ENCODE data around the gene EVI5.
"Not testable (repeated sequence)": the region's sequence is repeated elsewhere in the genome, so short reads cannot be mapped to it uniquely, and the experiment has no call there.

The EVI5 gene

DNA sequence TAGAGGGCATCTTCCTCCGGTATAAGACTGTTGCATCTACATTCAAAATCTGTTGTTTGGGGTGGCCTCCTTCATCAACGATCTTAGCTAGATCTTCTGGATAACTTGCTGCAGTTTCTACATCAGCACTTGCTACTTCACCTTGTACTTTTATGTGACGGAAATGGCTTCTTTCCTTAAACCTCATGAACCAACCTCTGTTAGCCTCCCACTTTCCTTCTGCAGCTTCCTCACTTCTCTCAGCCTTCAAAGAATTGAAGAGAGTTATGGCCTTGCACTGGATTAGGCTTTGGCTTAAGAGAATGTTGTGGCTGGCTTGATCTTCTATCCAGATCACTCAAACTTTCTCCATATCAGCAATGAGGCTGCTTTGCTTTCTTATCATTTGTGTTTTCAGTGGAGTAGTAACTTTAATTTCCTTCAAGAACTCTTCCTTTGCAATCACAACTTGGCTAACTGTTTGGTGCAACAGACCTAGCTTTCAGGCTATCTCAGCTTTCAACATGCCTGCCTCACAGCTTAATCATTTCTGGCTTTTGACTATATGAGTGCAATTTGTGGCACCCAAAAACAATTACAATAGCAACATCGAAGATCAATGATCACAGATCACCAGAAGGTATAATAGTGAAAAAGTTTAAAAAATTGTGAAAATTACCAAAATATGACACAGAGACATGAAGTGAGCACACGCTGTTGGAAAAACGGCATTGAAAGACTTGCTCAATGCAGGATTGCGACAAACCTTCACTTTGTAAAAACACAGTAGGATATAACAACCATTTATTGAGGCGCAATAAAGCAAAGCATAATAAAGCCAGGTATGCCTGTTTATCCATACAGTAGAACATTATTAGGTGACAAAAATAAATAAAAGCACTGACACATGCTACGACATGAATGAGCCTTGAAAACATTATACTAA, 241.5 kb downstream of the EVI5 start:
- Histone ChIP-seq H3K9me3 (ENCODE audit: insufficient read depth, low read length) (no peaks in the 10 kb centered on the region), H3K36me3 (ENCODE audit: insufficient read depth, insufficient read length, low read length) (no peaks in the 10 kb centered on the region), H3K4me3 (ENCODE audit: insufficient read length, low read depth) (no peak overlapping the region), H3K9ac (ENCODE audit: insufficient read length, low read depth) (no peak overlapping the region), H3K4me1 (ENCODE audit: insufficient read depth, insufficient read length) (no peaks in the 10 kb centered on the region), H3K27me3 (ENCODE audit: insufficient read depth, insufficient read length) (no peaks in the 10 kb centered on the region)
- DNase-seq (ENCODE audit: low read depth, low spot score) = no peak
- no peak for TF ChIP-seq YY1 (IDR thresholded peaks at IDR 0.05; ENCODE audit: insufficient read depth, insufficient read length)
- TF ChIP-seq ZNF274 (IDR thresholded peaks at IDR 0.05; ENCODE audit: low read depth, low read length) = no peak
- TF ChIP-seq SUZ12 (IDR thresholded peaks at IDR 0.05; ENCODE audit: extremely low read depth, insufficient read depth, insufficient read length) = no peak

GRCh38 chr1:92538413-92539061, 246.4 kb downstream of the EVI5 start:
- TF ChIP-seq YY1 (IDR thresholded peaks at IDR 0.05; ENCODE audit: insufficient read depth, insufficient read length) (no peak), ZNF274 (IDR thresholded peaks at IDR 0.05; ENCODE audit: low read depth, low read length) (no peak), SUZ12 (IDR thresholded peaks at IDR 0.05; ENCODE audit: extremely low read depth, insufficient read depth, insufficient read length) (no peak)
- no peak overlapping the region for H3K4me3 ChIP-seq (ENCODE audit: insufficient read length, low read depth)
- no peak overlapping the region for H3K9ac ChIP-seq (ENCODE audit: insufficient read length, low read depth)
- H3K36me3 ChIP-seq (ENCODE audit: insufficient read depth, insufficient read length, low read length) = no peaks in the 10 kb centered on the region
- no peaks in the 10 kb centered on the region for H3K4me1 ChIP-seq (ENCODE audit: insufficient read depth, insufficient read length)
- no peak for DNase-seq (ENCODE audit: low read depth, low spot score)
- no peaks in the 10 kb centered on the region for H3K27me3 ChIP-seq (ENCODE audit: insufficient read depth, insufficient read length)
- H3K9me3 ChIP-seq (ENCODE audit: insufficient read depth, low read length) = no peaks in the 10 kb centered on the region

GRCh38 chr1:92538048-92538412, 246.9 kb downstream of the EVI5 start:
- Histone ChIP-seq H3K36me3 (ENCODE audit: insufficient read depth, insufficient read length, low read length) (no peaks in the 10 kb centered on the region), H3K4me3 (ENCODE audit: insufficient read length, low read depth) (no peak overlapping the region), H3K9me3 (ENCODE audit: insufficient read depth, low read length) (no peaks in the 10 kb centered on the region), H3K4me1 (ENCODE audit: insufficient read depth, insufficient read length) (no peaks in the 10 kb centered on the region), H3K9ac (ENCODE audit: insufficient read length, low read depth) (no peak overlapping the region), H3K27me3 (ENCODE audit: insufficient read depth, insufficient read length) (no peaks in the 10 kb centered on the region)
- TF ChIP-seq YY1 (IDR thresholded peaks at IDR 0.05; ENCODE audit: insufficient read depth, insufficient read length) (no peak), SUZ12 (IDR thresholded peaks at IDR 0.05; ENCODE audit: extremely low read depth, insufficient read depth, insufficient read length) (no peak)
- DNase-seq (ENCODE audit: low read depth, low spot score) = no peak

DNA sequence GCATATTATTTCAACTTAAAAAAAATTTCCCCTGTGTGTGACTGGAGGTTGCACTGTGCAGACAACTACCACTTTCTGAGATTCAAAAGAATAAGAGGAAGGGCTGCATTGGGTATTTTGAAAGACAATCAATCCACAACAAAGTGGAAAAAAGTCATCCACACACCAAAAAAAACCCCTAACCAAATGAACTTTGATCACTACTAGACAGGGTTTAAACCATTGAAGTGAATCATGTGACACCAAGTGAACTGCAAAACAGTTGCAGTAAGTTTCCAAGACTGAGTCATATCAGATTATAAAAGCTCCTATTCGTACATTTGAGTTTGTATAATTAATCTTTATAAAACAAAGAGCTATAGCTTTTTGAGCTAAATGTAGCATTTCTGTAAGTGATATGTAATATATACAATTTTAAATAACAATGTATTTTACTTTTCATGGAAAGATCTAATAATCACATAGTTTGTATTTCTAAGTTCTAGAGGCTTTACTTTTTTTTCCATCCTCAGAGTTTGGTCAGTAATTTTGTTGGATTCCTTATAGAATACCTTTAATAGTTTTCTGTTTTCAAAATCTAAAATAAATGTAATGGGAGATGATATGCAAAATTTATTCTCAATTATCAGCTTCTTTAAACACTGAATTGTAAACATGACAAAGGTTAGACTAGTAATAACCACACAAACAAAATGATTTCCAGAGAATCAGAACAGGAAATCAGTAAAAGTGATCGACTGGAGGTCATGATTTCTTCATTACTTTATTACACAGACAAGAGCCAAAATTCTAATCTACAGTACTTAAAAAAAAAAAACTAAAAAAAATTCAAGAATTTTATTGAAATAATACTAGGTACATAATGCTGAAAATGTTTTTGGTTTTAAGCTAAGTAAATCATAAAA, 247.7 kb downstream of the EVI5 start:
- no peak overlapping the region for H3K4me3 ChIP-seq (ENCODE audit: insufficient read length, low read depth)
- TF ChIP-seq ZNF274 (IDR thresholded peaks at IDR 0.05; ENCODE audit: low read depth, low read length) (no peak), YY1 (IDR thresholded peaks at IDR 0.05; ENCODE audit: insufficient read depth, insufficient read length) (no peak), SUZ12 (IDR thresholded peaks at IDR 0.05; ENCODE audit: extremely low read depth, insufficient read depth, insufficient read length) (no peak)
- no peaks in the 10 kb centered on the region for H3K4me1 ChIP-seq (ENCODE audit: insufficient read depth, insufficient read length)
- no peak for DNase-seq (ENCODE audit: low read depth, low spot score)
- H3K36me3 ChIP-seq (ENCODE audit: insufficient read depth, insufficient read length, low read length) = no peaks in the 10 kb centered on the region
- no peaks in the 10 kb centered on the region for H3K9me3 ChIP-seq (ENCODE audit: insufficient read depth, low read length)
- H3K9ac ChIP-seq (ENCODE audit: insufficient read length, low read depth) = no peak overlapping the region
- H3K27me3 ChIP-seq (ENCODE audit: insufficient read depth, insufficient read length) = no peaks in the 10 kb centered on the region

DNA sequence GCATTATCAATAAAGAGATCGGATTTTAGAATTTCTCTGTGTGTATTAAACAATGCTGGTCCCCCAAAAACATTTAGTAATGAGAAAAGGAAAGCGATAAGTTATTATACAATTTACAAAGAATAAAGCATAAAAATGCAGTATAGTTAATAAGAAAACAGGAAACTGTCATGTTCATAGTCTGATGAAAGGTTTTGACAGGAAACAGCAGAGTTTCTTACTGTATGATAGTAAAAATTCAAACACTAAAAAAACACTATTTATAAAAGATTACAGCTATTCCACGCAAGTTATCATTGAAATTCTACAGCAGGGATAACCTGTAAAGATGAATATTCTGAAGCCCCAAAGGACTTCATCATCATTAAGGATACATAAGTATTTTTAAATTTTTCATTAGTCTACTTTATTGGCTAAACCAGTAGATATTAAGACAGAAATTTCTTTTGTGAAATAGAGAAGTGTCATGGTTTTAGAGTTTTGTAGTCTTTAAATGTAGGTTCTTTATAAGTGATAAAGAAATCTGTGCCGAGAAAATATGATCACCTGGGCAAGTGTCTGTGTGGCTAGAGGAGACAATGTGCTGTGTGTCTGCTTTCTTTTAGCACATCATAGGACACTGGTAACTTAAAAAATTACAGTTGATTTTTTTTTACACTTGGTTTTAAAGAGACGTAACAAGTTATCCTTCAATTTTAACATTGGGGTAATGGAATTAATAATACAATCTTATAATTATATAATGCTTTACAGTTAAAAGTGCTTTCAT, 248.5 kb downstream of the EVI5 start:
- no peaks in the 10 kb centered on the region for H3K36me3 ChIP-seq (ENCODE audit: insufficient read depth, insufficient read length, low read length)
- H3K4me1 ChIP-seq (ENCODE audit: insufficient read depth, insufficient read length) = no peaks in the 10 kb centered on the region
- no peak overlapping the region for H3K9ac ChIP-seq (ENCODE audit: insufficient read length, low read depth)
- TF ChIP-seq SUZ12 (IDR thresholded peaks at IDR 0.05; ENCODE audit: extremely low read depth, insufficient read depth, insufficient read length) (no peak), YY1 (IDR thresholded peaks at IDR 0.05; ENCODE audit: insufficient read depth, insufficient read length) (no peak), ZNF274 (IDR thresholded peaks at IDR 0.05; ENCODE audit: low read depth, low read length) (no peak)
- DNase-seq (ENCODE audit: low read depth, low spot score) = no peak
- H3K27me3 ChIP-seq (ENCODE audit: insufficient read depth, insufficient read length) = no peaks in the 10 kb centered on the region
- H3K4me3 ChIP-seq (ENCODE audit: insufficient read length, low read depth) = no peak overlapping the region
- no peaks in the 10 kb centered on the region for H3K9me3 ChIP-seq (ENCODE audit: insufficient read depth, low read length)

GRCh38 chr1:92532371-92532770, 252.5 kb downstream of the EVI5 start:
- not testable (repeated sequence) for H3K4me3 ChIP-seq (ENCODE audit: insufficient read length, low read depth); H3K27me3 ChIP-seq (ENCODE audit: insufficient read depth, insufficient read length); H3K4me1 ChIP-seq (ENCODE audit: insufficient read depth, insufficient read length); H3K36me3 ChIP-seq (ENCODE audit: insufficient read depth, insufficient read length, low read length); H3K9ac ChIP-seq (ENCODE audit: insufficient read length, low read depth); DNase-seq (ENCODE audit: low read depth, low spot score); H3K9me3 ChIP-seq (ENCODE audit: insufficient read depth, low read length)

DNA sequence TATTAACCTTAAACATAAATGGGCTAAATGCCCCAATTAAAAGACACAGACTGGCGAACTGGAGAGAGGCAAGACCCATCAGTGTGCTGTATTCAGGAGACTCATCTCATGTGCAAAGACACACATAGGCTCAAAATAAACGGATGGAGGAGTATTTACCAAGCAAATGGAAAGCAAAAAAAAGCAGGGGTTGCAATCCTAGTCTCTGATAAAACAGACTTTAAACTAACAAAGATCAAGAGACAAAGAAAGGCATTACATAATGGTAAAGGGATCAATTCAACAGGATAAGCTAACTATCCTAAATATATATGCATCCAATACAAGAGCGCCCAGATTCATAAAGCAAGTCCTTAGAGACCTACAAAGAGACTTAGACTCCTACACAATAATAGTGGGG, 253.0 kb downstream of the EVI5 start:
- not testable (repeated sequence) for H3K9ac ChIP-seq (ENCODE audit: insufficient read length, low read depth); H3K4me3 ChIP-seq (ENCODE audit: insufficient read length, low read depth); DNase-seq (ENCODE audit: low read depth, low spot score); H3K36me3 ChIP-seq (ENCODE audit: insufficient read depth, insufficient read length, low read length); H3K4me1 ChIP-seq (ENCODE audit: insufficient read depth, insufficient read length); H3K27me3 ChIP-seq (ENCODE audit: insufficient read depth, insufficient read length); H3K9me3 ChIP-seq (ENCODE audit: insufficient read depth, low read length)
